GM12878 (cell line): ENCODE results near the gene CHMP6. TPM values are rescaled to one million over a fixed set of nuclear protein-coding genes. Genes with fewer than 3 reads are reported as not detected.

Experiments
- ATAC-seq: fragments of 200-7000 bp; cut with Tn5 transposase; 3 replicates; pipeline ENCODE4 v1.9.1; 2020; ENCODE audit warnings: mild to moderate bottlenecking, moderate library complexity
- BruUV-seq: library from RNA; stranded (reverse); fragments of 400-500 nt; replicated peaks from 2 replicates; lab custom pipeline; 2021; lab: Mats Ljungman, UMichigan
- CTCF ChIA-PET: fragments of 300-600 bp; sonication (Branson Sonifier 250); formaldehyde crosslinking; extraction: SDS; loops from one replicate; lab custom pipeline; 2021; ENCODE audit warnings: inconsistent platforms; lab: Yijun Ruan, JAX
- POLR2A ChIA-PET: fragments of 350-600 bp; formaldehyde crosslinking; extraction: SDS; loops from one replicate; lab custom pipeline; 2021; ENCODE audit warnings: inconsistent platforms; lab: Charles Lee
- RAD21 ChIA-PET: fragments of 300-600 bp; sonication (Branson Sonifier 250); formaldehyde crosslinking; loops from one replicate; lab custom pipeline; 2023; ENCODE audit warnings: antibody characterized with exemption; ENCODE audit not compliant: unreplicated experiment; lab: Charles Lee
- SMC1A ChIA-PET: fragments of 300-600 bp; sonication (Branson Sonifier 250); formaldehyde crosslinking; loops from one replicate; lab custom pipeline; 2023; ENCODE audit not compliant: unreplicated experiment, uncharacterized antibody; lab: Charles Lee
- DNase-seq: peaks from one replicate; pipeline ENCODE4 v3.0.0-alpha.2; 2011; ENCODE audit warnings: low read depth, low spot score
- FAIRE-seq: peaks from 3 replicates; lab custom pipeline; 2011; peaks lifted over from hg19 to GRCh38; lab: Jason Lieb, UNC
- H2AFZ ChIP-seq: 2 replicates; pipeline ENCODE4 v1.6.0; 2011; ENCODE audit warnings: low read depth, low read length, control low read depth; ENCODE audit not compliant: control insufficient read depth
- H3K27ac ChIP-seq: 2 replicates; pipeline ENCODE4 v1.5.1; 2011; ENCODE audit warnings: control low read depth; ENCODE audit not compliant: control insufficient read depth, insufficient read depth
- H3K27me3 ChIP-seq, 2 experiments: replicated peaks in 1 of 2; 2 replicates each; pipeline versions ENCODE4 v1.6.0 to v1.6.1; 2011; ENCODE audit warnings: low read length in 1 of 2; ENCODE audit not compliant: control insufficient read depth in 2 of 2, insufficient read depth in 2 of 2
- H3K36me3 ChIP-seq, 2 experiments: 2 replicates each; pipeline ENCODE4 v1.5.1; 2011; ENCODE audit warnings: low read length in 1 of 2; ENCODE audit not compliant: control insufficient read depth in 2 of 2, insufficient read depth in 2 of 2
- H3K4me1 ChIP-seq: 2 replicates; pipeline ENCODE4 v1.6.1; 2011; ENCODE audit warnings: mild to moderate bottlenecking, low read length, moderate library complexity, mixed read lengths; ENCODE audit not compliant: control insufficient read depth, insufficient read depth
- H3K4me2 ChIP-seq: 2 replicates; pipeline ENCODE4 v1.6.0; 2011; ENCODE audit warnings: control low read depth; ENCODE audit not compliant: control insufficient read depth, insufficient read depth
- H3K4me3 ChIP-seq: fragments of 200-600 bp; sonication (generic); 2 replicates; pipeline ENCODE4 v1.5.1; 2016
- H3K79me2 ChIP-seq: 2 replicates; pipeline ENCODE4 v1.6.0; 2011; ENCODE audit warnings: low read length; ENCODE audit not compliant: control insufficient read depth, insufficient read depth
- H3K9ac ChIP-seq: 2 replicates; pipeline ENCODE4 v1.8.0; 2011; ENCODE audit warnings: low read length, control low read depth, mixed read lengths; ENCODE audit not compliant: control insufficient read depth, insufficient read depth
- H3K9me3 ChIP-seq: replicated peaks from 3 replicates; pipeline ENCODE4 v1.5.1; 2011; ENCODE audit warnings: mild to moderate bottlenecking, low read length; ENCODE audit not compliant: control insufficient read depth, insufficient read depth
- H4K20me1 ChIP-seq: 2 replicates; pipeline ENCODE4 v1.6.0; 2011; ENCODE audit not compliant: control insufficient read depth, insufficient read depth
- CBFB ChIP-seq: IDR thresholded peaks from 2 replicates; pipeline ENCODE4 v1.6.1; 2016; ENCODE audit warnings: antibody characterized with exemption, low read depth
- EGR1 ChIP-seq, 2 experiments: IDR thresholded peaks; 1 replicate in 1 of 2; 2 replicates in 1 of 2; pipeline ENCODE4 v1.6.1; 2011 to 2012; ENCODE audit warnings: low read depth in 2 of 2, low read length in 2 of 2, borderline replicate concordance in 1 of 2, mild to moderate bottlenecking in 1 of 2, moderate library complexity in 1 of 2
- FOXM1 ChIP-seq: IDR thresholded peaks from 2 replicates; pipeline ENCODE4 v1.6.1; 2012; ENCODE audit warnings: low read depth, mild to moderate bottlenecking, inconsistent platforms, low read length, moderate library complexity
- IKZF2 ChIP-seq, 2 experiments: fragments of 450-650 bp; IDR thresholded peaks; 2 replicates each; pipeline ENCODE4 v1.6.1; 2017; ENCODE audit warnings: mild to moderate bottlenecking in 2 of 2, moderate library complexity in 2 of 2
- MYC ChIP-seq: IDR thresholded peaks from 2 replicates; pipeline ENCODE4 v1.6.1; 2011; ENCODE audit warnings: mild to moderate bottlenecking, low read length, moderate library complexity, inconsistent platforms; ENCODE audit not compliant: insufficient read depth, insufficient replicate concordance, insufficient read length, severe bottlenecking
- NFXL1 ChIP-seq: fragments of 450-650 bp; IDR thresholded peaks from 2 replicates; pipeline ENCODE4 v1.6.1; 2017; ENCODE audit warnings: antibody characterized with exemption, mild to moderate bottlenecking, borderline replicate concordance
- NFYA ChIP-seq: IDR thresholded peaks from 2 replicates; pipeline ENCODE4 v1.6.1; 2011; ENCODE audit warnings: low read depth, mild to moderate bottlenecking, low read length, improper control_type of control experiment, borderline replicate concordance
- SMARCA5 ChIP-seq: fragments of 450-650 bp; IDR thresholded peaks from 2 replicates; pipeline ENCODE4 v1.6.1; 2017; ENCODE audit warnings: mild to moderate bottlenecking
- SREBF1 ChIP-seq: IDR thresholded peaks from 2 replicates; pipeline ENCODE4 v1.6.1; 2012; ENCODE audit warnings: mild to moderate bottlenecking, low read length
- STAT1 ChIP-seq: fragments of 450-650 bp; conservative IDR thresholded peaks from 2 replicates; pipeline ENCODE4 v1.6.1; 2014; ENCODE audit warnings: antibody characterized with exemption, mild to moderate bottlenecking
- TAF1 ChIP-seq: IDR thresholded peaks from 2 replicates; pipeline ENCODE4 v1.6.1; 2011; ENCODE audit warnings: mild to moderate bottlenecking, low read depth, low read length, borderline replicate concordance
- USF2 ChIP-seq: IDR thresholded peaks from 2 replicates; pipeline ENCODE4 v1.6.1; 2011; ENCODE audit warnings: low read depth, low read length, improper control_type of control experiment, borderline replicate concordance
- WRNIP1 ChIP-seq: IDR thresholded peaks from 2 replicates; pipeline ENCODE4 v1.6.1; 2011; ENCODE audit warnings: low read depth, low read length, improper control_type of control experiment, borderline replicate concordance
- YBX1 ChIP-seq: fragments of 450-650 bp; IDR thresholded peaks from 2 replicates; pipeline ENCODE4 v1.6.1; 2016; ENCODE audit warnings: antibody characterized with exemption
- ZNF217 ChIP-seq: fragments of 450-650 bp; IDR thresholded peaks from 2 replicates; pipeline ENCODE4 v1.6.1; 2017; ENCODE audit warnings: antibody characterized with exemption, mild to moderate bottlenecking
- WGBS: methylation state at CpG from one replicate; pipeline ENCODE4 v1.1.6; 2016; ENCODE audit warnings: low lambda C conversion rate; ENCODE audit not compliant: insufficient replicate concordance, insufficient coverage; ENCODE audit errors: missing lambda C conversion rate; 5-methylcytosine and 5-hydroxymethylcytosine counted together
- in situ Hi-C: fragments of 300-500 bp; cut with MboI; formaldehyde crosslinking; loops from 9 replicates; pipeline ENCODE4 v1.14.3; 2018; ENCODE audit warnings: mixed read lengths
- intact Hi-C: fragments of 100-400 bp; cut with micrococcal nuclease; formaldehyde crosslinking; loops from one replicate; pipeline ENCODE4 v1.14.2; 2022; ENCODE audit not compliant: unreplicated experiment
- polyA plus RNA-seq, 11 experiments: library from polyadenylated mRNA; depleted of rRNA in 4 of 11; unstranded in 6 of 11; stranded (reverse) in 5 of 11; fragments of >200 nt; fragmentation: Nextera tagmentation in 4 of 11; fragmentation: Illumina TruSeq in 1 of 11; extraction: Ambion mirVana in 4 of 11; extraction: Trizol in 1 of 11; gene quantifications; 1 replicate in 1 of 11; 2 replicates in 10 of 11; pipeline versions ENCODE4 v1.2.1 to v1.2.3, GENCODE V29; 2011 to 2016; ENCODE audit warnings: inconsistent platforms in 2 of 11, missing spikeins in 2 of 11, low read depth in 1 of 11
- total RNA-seq, 4 experiments: library from RNA; depleted of rRNA in 3 of 4; stranded (reverse); fragments of >200 nt in 3 of 4; fragmentation: Illumina TruSeq in 1 of 4; extraction: Trizol in 1 of 4; gene quantifications; 2 replicates each; pipeline versions ENCODE4 v1.2.1 to v1.2.3, GENCODE V29; 2013 to 2021
- TF ChIP-seq, protein P1 (sequence below): fragments of 150-350 bp; IDR thresholded peaks from 2 replicates; pipeline ENCODE4 v1.6.1; 2014; ENCODE audit warnings: mild to moderate bottlenecking, low read depth, low read length

Gene CHMP6
- total and polyA plus RNA-seq, 10 of the 15 experiments (the other 5 are each of a cell fraction or from before 2014, with no cell fraction given): 0.21 to 37.9 (median 14.7) TPM

DNA sequence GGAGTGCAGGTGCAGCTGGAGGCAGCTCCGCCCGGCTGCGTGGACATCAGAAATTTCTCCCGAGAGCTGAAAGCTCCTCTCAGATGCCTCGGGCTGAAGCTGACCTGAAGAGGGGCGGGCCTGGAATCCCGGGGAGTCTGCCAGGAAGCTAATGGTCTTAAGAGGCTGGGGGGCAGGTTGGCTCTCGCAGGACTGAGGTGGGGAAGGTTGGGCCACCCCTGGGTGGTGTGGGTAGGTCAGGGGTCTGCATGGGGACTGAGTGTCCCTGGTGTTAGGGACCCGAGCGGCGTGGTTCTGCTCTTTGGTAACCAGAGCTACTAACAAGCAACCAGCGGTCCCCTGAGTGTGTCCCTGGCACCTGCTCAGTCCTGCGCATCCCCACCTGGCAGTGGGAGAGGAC is 3.5 kb downstream of the CHMP6 start:
- Histone ChIP-seq H3K9me3 (no peaks in the 10 kb centered on the region), H3K79me2 (peaks cover 15% of the 10 kb centered on the region), H3K9ac (no peak overlapping the region), H3K4me3 (no peak overlapping the region), H3K36me3 (peaks cover 2 to 8% of the 10 kb centered on the region in 2 experiments; a peak in 3 of 4 replicates), H3K4me1 (peaks cover 13% of the 10 kb centered on the region), H3K27ac (no peak overlapping the region), H3K27me3 (no peaks in the 10 kb centered on the region)
- no TSS peak for BruUV-seq
- CTCF ChIA-PET: no interaction called here
- FAIRE-seq (no peak), DNase-seq (no peak), ATAC-seq (no peak)
- SMC1A ChIA-PET: interaction anchor here (0.6 kb wide), 1 partner anchor 12 kb away, joined by 3 read pairs; no protein-coding TSS in a partner anchor
- POLR2A ChIA-PET: no interaction called here
- RAD21 ChIA-PET: no interaction called here
- 97% methylated on average over 13 of the region's 13 CpGs for WGBS
- no peak for TF ChIP-seq WRNIP1
- no peak for TF ChIP-seq SREBF1
- TF ChIP-seq IKZF2 (IDR thresholded peaks at IDR 0.05): no peak
- TF ChIP-seq NFYA: no peak
- no peak for TF ChIP-seq MYC
- no peak for TF ChIP-seq USF2
- no peak for TF ChIP-seq NFXL1
- no peak for TF ChIP-seq ZNF217
- TF ChIP-seq EGR1 (IDR thresholded peaks at IDR 0.05; ENCODE audit: borderline replicate concordance in 1 of 2, low read depth in 2 of 2, low read length in 2 of 2): no peak
- no peak for TF ChIP-seq TAF1
- no peak for TF ChIP-seq YBX1
- no peak for TF ChIP-seq SMARCA5
- no peak for TF ChIP-seq CBFB
- TF ChIP-seq, protein P1, sequence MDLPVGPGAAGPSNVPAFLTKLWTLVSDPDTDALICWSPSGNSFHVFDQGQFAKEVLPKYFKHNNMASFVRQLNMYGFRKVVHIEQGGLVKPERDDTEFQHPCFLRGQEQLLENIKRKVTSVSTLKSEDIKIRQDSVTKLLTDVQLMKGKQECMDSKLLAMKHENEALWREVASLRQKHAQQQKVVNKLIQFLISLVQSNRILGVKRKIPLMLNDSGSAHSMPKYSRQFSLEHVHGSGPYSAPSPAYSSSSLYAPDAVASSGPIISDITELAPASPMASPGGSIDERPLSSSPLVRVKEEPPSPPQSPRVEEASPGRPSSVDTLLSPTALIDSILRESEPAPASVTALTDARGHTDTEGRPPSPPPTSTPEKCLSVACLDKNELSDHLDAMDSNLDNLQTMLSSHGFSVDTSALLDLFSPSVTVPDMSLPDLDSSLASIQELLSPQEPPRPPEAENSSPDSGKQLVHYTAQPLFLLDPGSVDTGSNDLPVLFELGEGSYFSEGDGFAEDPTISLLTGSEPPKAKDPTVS: no peak
- no peak for TF ChIP-seq STAT1
- no peak for TF ChIP-seq FOXM1
- TF ChIP-seq, all 136 proteins: peak for 0
- Histone ChIP-seq H3K4me2 (no peak overlapping the region), H4K20me1 (no peaks in the 10 kb centered on the region), H2AFZ (no peak overlapping the region)
- intact Hi-C loops (no loop called here), in situ Hi-C loops (no loop called here)
